Measurements from ENCODE around the gene ATXN7.

Gene ATXN7

GRCh38 chr3:63912768-63913588 lies 49.3 kb downstream of the ATXN7 start:
- Histone ChIP-seq H3K36me3 (ENCODE audit: control insufficient read depth in 1 of 2, insufficient read depth in 2 of 2, low read length in 2 of 2) (peaks cover 15 to 27% of the 10 kb centered on the region in 2 donors), H3K4me1 (ENCODE audit: control insufficient read depth in 1 of 2, insufficient read depth in 2 of 2, low read length in 2 of 2) (peaks cover 24 to 25% of the 10 kb centered on the region in 2 donors), H3K27ac (ENCODE audit: low read depth, low read length) (peak overlapping the region; percentile 92), H3K4me3 (ENCODE audit: low read depth in 1 of 2, low read length in 2 of 2) (peak overlapping the region; percentile 69 to 86), H3K9me3 (ENCODE audit: control insufficient read depth in 1 of 2, low read length in 2 of 2) (no peaks in the 10 kb centered on the region), H3K9ac (ENCODE audit: low read depth in 1 of 2, low read length in 2 of 2) (peak overlapping the region; percentile 66 to 83), H3K27me3 (ENCODE audit: control insufficient read depth in 1 of 2, insufficient read depth in 2 of 2, low read length in 2 of 2) (no peaks in the 10 kb centered on the region)

GRCh38 chr3:63914312-63914711 lies 50.6 kb downstream of the ATXN7 start:
- Histone ChIP-seq H3K4me3 (ENCODE audit: low read depth in 1 of 2, low read length in 2 of 2) (peak overlapping the region; percentile 69 to 86), H3K9ac (ENCODE audit: low read depth in 1 of 2, low read length in 2 of 2) (no peak overlapping the region), H3K36me3 (ENCODE audit: control insufficient read depth in 1 of 2, insufficient read depth in 2 of 2, low read length in 2 of 2) (peaks cover 16 to 36% of the 10 kb centered on the region in 2 donors), H3K27ac (ENCODE audit: low read depth, low read length) (no peak overlapping the region), H3K27me3 (ENCODE audit: control insufficient read depth in 1 of 2, insufficient read depth in 2 of 2, low read length in 2 of 2) (no peaks in the 10 kb centered on the region), H3K4me1 (ENCODE audit: control insufficient read depth in 1 of 2, insufficient read depth in 2 of 2, low read length in 2 of 2) (peaks cover 24 to 25% of the 10 kb centered on the region in 2 donors), H3K9me3 (ENCODE audit: control insufficient read depth in 1 of 2, low read length in 2 of 2) (no peaks in the 10 kb centered on the region)

GRCh38 chr3:63918321-63918720 lies 54.7 kb downstream of the ATXN7 start:
- Histone ChIP-seq H3K36me3 (ENCODE audit: control insufficient read depth in 1 of 2, insufficient read depth in 2 of 2, low read length in 2 of 2) (peaks cover 16 to 47% of the 10 kb centered on the region in 2 donors), H3K27ac (ENCODE audit: low read depth, low read length) (no peak overlapping the region), H3K9me3 (ENCODE audit: control insufficient read depth in 1 of 2, low read length in 2 of 2) (no peaks in the 10 kb centered on the region), H3K4me3 (ENCODE audit: low read depth in 1 of 2, low read length in 2 of 2) (no peak overlapping the region), H3K9ac (ENCODE audit: low read depth in 1 of 2, low read length in 2 of 2) (no peak overlapping the region), H3K27me3 (ENCODE audit: control insufficient read depth in 1 of 2, insufficient read depth in 2 of 2, low read length in 2 of 2) (no peaks in the 10 kb centered on the region), H3K4me1 (ENCODE audit: control insufficient read depth in 1 of 2, insufficient read depth in 2 of 2, low read length in 2 of 2) (peaks cover 13 to 14% of the 10 kb centered on the region in 2 donors)

- H3K4me1 ChIP-seq (ENCODE audit: control insufficient read depth in 1 of 2, insufficient read depth in 2 of 2, low read length in 2 of 2) = no peaks in the 10 kb centered on the region
- H3K27ac ChIP-seq (ENCODE audit: low read depth, low read length) = no peak overlapping the region
- H3K9ac ChIP-seq (ENCODE audit: low read depth in 1 of 2, low read length in 2 of 2) = no peak overlapping the region
- peaks cover 18 to 54% of the 10 kb centered on the region in 2 donors for H3K36me3 ChIP-seq (ENCODE audit: control insufficient read depth in 1 of 2, insufficient read depth in 2 of 2, low read length in 2 of 2)
- no peaks in the 10 kb centered on the region for H3K27me3 ChIP-seq (ENCODE audit: control insufficient read depth in 1 of 2, insufficient read depth in 2 of 2, low read length in 2 of 2)
- H3K9me3 ChIP-seq (ENCODE audit: control insufficient read depth in 1 of 2, low read length in 2 of 2) = no peaks in the 10 kb centered on the region
- H3K4me3 ChIP-seq (ENCODE audit: low read depth in 1 of 2, low read length in 2 of 2) = no peak overlapping the region
These were observed 56.3 kb downstream of the ATXN7 start for GRCh38 chr3:63920001-63920400.

GRCh38 chr3:63921741-63922482 lies 58.2 kb downstream of the ATXN7 start:
- no peak overlapping the region for H3K4me3 ChIP-seq (ENCODE audit: low read depth in 1 of 2, low read length in 2 of 2)
- H3K9me3 ChIP-seq (ENCODE audit: control insufficient read depth in 1 of 2, low read length in 2 of 2) = no peaks in the 10 kb centered on the region
- H3K27me3 ChIP-seq (ENCODE audit: control insufficient read depth in 1 of 2, insufficient read depth in 2 of 2, low read length in 2 of 2) = no peaks in the 10 kb centered on the region
- H3K4me1 ChIP-seq (ENCODE audit: control insufficient read depth in 1 of 2, insufficient read depth in 2 of 2, low read length in 2 of 2) = no peaks in the 10 kb centered on the region
- H3K27ac ChIP-seq (ENCODE audit: low read depth, low read length) = no peak overlapping the region
- no peak overlapping the region for H3K9ac ChIP-seq (ENCODE audit: low read depth in 1 of 2, low read length in 2 of 2)
- H3K36me3 ChIP-seq (ENCODE audit: control insufficient read depth in 1 of 2, insufficient read depth in 2 of 2, low read length in 2 of 2) = peaks cover 15 to 55% of the 10 kb centered on the region in 2 donors

GRCh38 chr3:63922491-63923199 lies 59.0 kb downstream of the ATXN7 start:
- H3K4me1 ChIP-seq (ENCODE audit: control insufficient read depth in 1 of 2, insufficient read depth in 2 of 2, low read length in 2 of 2) = no peaks in the 10 kb centered on the region
- H3K27me3 ChIP-seq (ENCODE audit: control insufficient read depth in 1 of 2, insufficient read depth in 2 of 2, low read length in 2 of 2) = no peaks in the 10 kb centered on the region
- H3K9ac ChIP-seq (ENCODE audit: low read depth in 1 of 2, low read length in 2 of 2) = no peak overlapping the region
- peaks cover 11 to 49% of the 10 kb centered on the region in 2 donors for H3K36me3 ChIP-seq (ENCODE audit: control insufficient read depth in 1 of 2, insufficient read depth in 2 of 2, low read length in 2 of 2)
- H3K27ac ChIP-seq (ENCODE audit: low read depth, low read length) = no peak overlapping the region
- H3K9me3 ChIP-seq (ENCODE audit: control insufficient read depth in 1 of 2, low read length in 2 of 2) = no peaks in the 10 kb centered on the region
- H3K4me3 ChIP-seq (ENCODE audit: low read depth in 1 of 2, low read length in 2 of 2) = no peak overlapping the region

- Histone ChIP-seq H3K27me3 (ENCODE audit: control insufficient read depth in 1 of 2, insufficient read depth in 2 of 2, low read length in 2 of 2) (no peaks in the 10 kb centered on the region), H3K4me3 (ENCODE audit: low read depth in 1 of 2, low read length in 2 of 2) (no peak overlapping the region), H3K9ac (ENCODE audit: low read depth in 1 of 2, low read length in 2 of 2) (no peak overlapping the region), H3K36me3 (ENCODE audit: control insufficient read depth in 1 of 2, insufficient read depth in 2 of 2, low read length in 2 of 2) (peaks cover 7 to 41% of the 10 kb centered on the region in 2 donors), H3K27ac (ENCODE audit: low read depth, low read length) (no peak overlapping the region), H3K4me1 (ENCODE audit: control insufficient read depth in 1 of 2, insufficient read depth in 2 of 2, low read length in 2 of 2) (no peaks in the 10 kb centered on the region), H3K9me3 (ENCODE audit: control insufficient read depth in 1 of 2, low read length in 2 of 2) (no peaks in the 10 kb centered on the region)
These were observed 62.6 kb downstream of the ATXN7 start for GRCh38 chr3:63926309-63926708.

GRCh38 chr3:63927422-63928280 lies 64.0 kb downstream of the ATXN7 start:
- Histone ChIP-seq H3K36me3 (ENCODE audit: control insufficient read depth in 1 of 2, insufficient read depth in 2 of 2, low read length in 2 of 2) (peaks cover 7 to 37% of the 10 kb centered on the region in 2 donors), H3K4me3 (ENCODE audit: low read depth in 1 of 2, low read length in 2 of 2) (no peak overlapping the region), H3K4me1 (ENCODE audit: control insufficient read depth in 1 of 2, insufficient read depth in 2 of 2, low read length in 2 of 2) (peaks cover 3% of the 10 kb centered on the region in 2 donors), H3K27ac (ENCODE audit: low read depth, low read length) (no peak overlapping the region), H3K9ac (ENCODE audit: low read depth in 1 of 2, low read length in 2 of 2) (no peak overlapping the region), H3K27me3 (ENCODE audit: control insufficient read depth in 1 of 2, insufficient read depth in 2 of 2, low read length in 2 of 2) (no peaks in the 10 kb centered on the region), H3K9me3 (ENCODE audit: control insufficient read depth in 1 of 2, low read length in 2 of 2) (no peaks in the 10 kb centered on the region)

GRCh38 chr3:63931290-63931689 lies 67.6 kb downstream of the ATXN7 start:
- Histone ChIP-seq H3K36me3 (ENCODE audit: control insufficient read depth in 1 of 2, insufficient read depth in 2 of 2, low read length in 2 of 2) (peaks cover 3 to 11% of the 10 kb centered on the region in 2 donors), H3K4me1 (ENCODE audit: control insufficient read depth in 1 of 2, insufficient read depth in 2 of 2, low read length in 2 of 2) (peaks cover 18 to 36% of the 10 kb centered on the region in 2 donors), H3K27ac (ENCODE audit: low read depth, low read length) (no peak overlapping the region), H3K4me3 (ENCODE audit: low read depth in 1 of 2, low read length in 2 of 2) (no peak overlapping the region), H3K9ac (ENCODE audit: low read depth in 1 of 2, low read length in 2 of 2) (no peak overlapping the region), H3K27me3 (ENCODE audit: control insufficient read depth in 1 of 2, insufficient read depth in 2 of 2, low read length in 2 of 2) (no peaks in the 10 kb centered on the region), H3K9me3 (ENCODE audit: control insufficient read depth in 1 of 2, low read length in 2 of 2) (no peaks in the 10 kb centered on the region)
